GM18873 (cell line): ENCODE data around the gene TRAPPC6A.

Experiments used
- ATAC-seq: cut with Tn5 transposase; IDR thresholded peaks from one replicate; pipeline ENCODE4 v1.9.1; 2021; ENCODE audit warnings: mild to moderate bottlenecking, moderate library complexity, moderate number of reproducible peaks; ENCODE audit not compliant: unreplicated experiment, low FRiP score

The TRAPPC6A gene

GRCh38 chr19:45177817-45178261 lies at the start of gene TRAPPC6A:
Gene TRAPPC6A (minus strand): TSS chr19:45178237. CDS start chr19:45178218, 19 bp downstream.
- no peak for ATAC-seq

- no peak for ATAC-seq
Measured at GRCh38 chr19:45224645-45225044, 46.6 kb upstream of the TRAPPC6A start.

DNA sequence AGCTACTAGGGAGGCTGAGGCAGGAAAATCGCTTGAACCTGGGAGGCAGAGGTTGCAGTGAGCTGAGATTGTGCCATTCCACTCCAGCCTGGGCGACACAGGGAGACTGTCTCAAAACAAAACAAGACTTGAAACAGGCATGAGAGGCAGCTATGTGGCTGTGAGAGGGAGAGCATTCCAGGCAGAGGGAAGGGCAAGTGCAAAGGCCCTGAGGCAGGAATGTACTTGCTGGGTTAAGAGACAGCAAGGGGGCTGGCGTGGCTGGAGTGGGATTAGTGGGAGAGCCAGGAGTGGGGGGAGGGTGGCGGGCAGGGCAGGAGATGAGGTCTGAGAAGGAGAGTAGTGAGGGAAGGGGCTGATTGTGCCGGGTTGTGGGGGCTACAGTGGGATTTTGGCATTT lies 45.8 kb upstream of the TRAPPC6A start:
- ATAC-seq, result no peak

DNA sequence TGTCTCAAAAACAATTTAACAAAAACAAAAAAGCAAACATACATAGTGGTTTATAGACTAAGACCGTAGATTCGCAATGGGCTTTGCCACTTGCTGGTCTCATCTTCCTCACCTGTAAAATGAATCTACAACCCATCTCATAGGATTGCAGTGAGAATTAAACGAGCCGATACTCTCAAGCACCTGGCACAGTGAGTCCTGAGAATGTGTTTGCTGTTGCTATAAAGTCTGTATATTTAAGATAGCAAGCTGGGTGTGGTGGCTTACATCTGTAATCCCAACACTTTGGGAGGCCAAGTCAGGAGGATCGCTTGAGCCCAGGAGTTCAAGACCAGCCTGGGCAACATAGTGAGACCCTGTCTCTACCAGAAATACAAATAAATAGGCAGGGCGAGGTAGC lies 44.7 kb upstream of the TRAPPC6A start:
- ATAC-seq, result no peak

DNA sequence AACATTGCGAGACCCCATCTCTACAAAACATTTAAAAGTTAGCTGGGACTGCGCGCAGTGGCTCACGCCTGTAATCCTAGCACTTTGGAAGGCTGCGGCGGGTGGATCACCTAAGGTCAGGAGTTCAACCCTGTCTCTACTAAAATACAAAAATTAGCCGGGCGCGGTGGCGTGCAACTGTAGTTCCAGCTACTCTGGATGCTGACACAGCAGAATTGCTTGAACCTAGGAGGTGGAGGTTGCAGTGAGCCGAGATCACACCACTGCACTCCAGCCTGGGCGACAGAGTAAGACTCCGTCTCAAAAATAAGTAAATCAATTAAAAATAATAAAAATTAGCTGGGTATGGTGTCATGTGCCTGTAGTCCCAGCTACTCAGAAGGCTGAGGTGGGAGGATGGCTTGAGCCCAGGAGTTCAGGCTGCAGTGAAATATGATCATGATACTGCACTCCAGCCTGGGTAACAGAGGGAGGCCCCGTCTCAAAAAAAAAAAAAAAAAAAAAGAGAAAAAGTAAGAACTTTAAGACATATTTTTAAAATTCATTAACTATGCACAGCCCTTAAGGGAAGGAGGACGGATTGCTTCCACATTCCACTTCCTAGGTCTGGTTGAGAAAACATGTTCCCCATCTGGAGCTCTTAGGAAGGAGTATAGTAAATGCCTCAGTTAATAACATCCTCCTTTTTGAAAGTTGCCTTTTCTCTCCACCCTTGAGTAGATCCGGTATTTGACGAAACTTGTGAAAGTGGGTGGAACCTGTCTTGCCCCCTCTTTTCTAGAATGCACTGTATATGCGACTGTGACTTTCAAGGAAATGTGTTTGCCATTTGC lies 41.1 kb upstream of the TRAPPC6A start:
- ATAC-seq, result no peak

DNA sequence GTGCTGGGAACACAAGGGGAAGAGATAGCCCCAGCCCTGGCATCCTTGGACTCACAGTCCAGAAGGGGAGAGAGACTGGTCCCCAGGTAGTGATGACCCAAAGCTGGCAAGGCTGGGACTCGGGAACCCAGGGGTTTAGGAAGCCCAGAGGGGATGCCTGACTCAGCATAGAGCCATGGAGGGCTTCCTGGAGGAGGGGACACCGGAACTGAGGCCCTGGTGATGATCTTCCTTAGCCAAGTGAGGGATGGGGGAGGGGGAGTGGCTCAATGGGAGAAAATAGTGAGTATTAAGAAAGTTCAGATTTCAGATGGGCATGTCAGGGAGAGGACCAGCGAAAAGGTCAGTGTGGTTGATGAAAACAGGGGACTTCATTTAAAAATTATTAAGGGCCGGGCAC lies 40.4 kb upstream of the TRAPPC6A start:
- no peak for ATAC-seq

- no peak for ATAC-seq
Measured at GRCh38 chr19:45217957-45218334, 39.9 kb upstream of the TRAPPC6A start.

DNA sequence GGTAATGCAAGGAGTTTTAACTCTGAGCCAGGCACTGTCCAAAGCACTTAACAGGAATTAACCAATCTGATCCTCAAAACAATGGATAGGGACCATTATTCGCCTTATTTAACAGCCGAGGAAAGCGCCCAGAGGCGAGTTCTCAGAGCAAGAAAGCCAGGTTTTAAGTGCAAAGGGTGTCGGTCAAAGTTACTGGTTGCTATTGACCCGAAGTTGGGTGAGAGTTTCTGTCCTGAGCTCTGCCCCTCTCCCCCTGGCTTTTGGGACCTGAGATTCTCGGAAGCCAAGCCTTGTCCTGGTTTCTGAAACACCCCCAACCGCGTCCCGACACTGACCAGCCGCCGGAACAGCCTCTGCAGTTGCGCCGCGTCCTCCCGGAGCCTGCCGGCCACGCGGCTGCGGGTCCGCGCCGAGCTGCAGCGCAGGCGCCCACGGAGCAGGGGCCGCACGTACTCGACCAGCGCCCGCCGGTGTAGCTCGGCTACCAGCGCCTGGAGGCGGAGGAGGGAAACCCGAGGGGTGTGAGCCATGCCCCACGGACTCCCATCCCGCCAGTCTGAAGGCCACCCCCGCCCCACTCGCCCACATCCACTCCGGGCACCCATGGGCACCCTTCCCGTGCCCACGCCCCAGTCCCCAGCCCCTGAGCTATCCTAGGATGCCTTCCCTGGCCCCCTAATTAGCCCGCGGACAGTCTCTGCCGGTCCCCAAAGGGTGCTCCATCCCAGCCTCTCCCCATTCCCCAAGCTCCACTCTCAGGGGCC lies 39.3 kb upstream of the TRAPPC6A start:
- no peak for ATAC-seq

GRCh38 chr19:45216667-45217066 lies 38.6 kb upstream of the TRAPPC6A start:
- ATAC-seq, result no peak

DNA sequence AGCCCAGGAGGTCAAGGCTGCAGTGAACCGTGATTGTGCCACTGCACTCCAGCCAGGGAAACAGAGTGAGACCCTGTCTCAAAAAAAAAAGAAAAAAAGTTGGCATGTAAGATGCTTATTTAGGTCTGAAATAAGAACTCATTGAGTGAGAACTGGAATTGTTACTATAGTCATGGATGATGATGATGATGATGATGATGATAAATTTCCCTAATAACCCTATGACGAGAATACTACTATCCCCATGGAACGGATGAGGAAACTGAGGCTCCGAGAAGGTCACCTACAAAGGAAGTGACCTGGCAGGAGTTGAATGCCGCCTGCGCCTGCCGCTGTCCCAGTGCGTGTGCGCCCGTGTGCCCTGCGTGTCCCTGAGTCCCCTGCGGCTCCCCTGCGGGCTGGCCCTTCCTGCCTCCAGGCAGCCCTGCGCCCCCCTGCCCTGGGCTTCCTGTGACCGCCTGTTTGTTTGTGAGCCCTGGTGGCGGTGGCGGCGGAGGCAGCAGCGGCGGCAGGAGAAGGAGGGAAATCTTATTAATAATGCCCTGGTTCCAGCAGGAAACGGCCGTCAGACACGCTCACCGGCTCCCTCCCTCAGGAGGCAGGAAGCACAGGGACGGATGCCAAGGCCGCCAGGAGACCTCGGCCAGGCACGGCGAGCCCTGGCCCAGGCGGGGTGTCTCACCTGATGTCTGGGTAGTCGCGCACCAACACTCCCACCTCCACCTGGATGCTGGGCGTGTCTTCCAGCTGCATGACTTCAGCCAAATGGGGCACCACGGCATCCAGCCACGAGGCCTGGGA lies 37.6 kb upstream of the TRAPPC6A start:
- no peak for ATAC-seq

- no peak for ATAC-seq
Measured at GRCh38 chr19:45213031-45213430, 35.0 kb upstream of the TRAPPC6A start.

DNA sequence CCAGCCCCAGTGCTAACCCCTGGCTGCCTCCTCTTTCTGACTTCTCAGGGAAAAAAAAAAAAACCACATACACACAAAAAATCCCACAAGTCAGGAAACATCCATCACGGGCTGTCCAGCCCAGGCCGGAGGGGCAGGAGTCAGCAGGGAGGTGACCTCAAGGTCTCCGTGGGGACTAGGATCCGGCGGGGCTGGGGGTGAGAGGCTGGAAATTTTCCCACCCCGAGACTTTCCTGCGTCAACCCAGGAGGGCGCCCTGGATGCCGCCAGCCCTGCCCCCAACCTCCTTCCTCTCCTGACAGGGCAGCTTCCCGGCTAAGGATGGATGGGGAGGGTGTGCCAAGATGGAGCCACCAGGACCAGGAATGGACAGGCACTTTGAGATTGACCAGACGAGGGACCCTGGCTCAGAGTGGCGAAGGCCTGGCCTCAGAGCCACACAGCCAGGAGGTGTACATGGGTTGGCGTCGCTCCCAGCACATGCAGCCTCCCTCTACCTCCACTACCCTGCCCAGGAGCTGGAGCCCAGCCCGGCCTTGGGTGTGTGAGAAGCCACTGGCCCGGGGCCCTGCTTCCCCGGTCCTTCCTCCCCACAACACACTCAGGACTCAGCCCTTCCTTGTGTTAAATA lies 33.8 kb upstream of the TRAPPC6A start:
- ATAC-seq, result no peak

GRCh38 chr19:45206328-45206727 lies 28.3 kb upstream of the TRAPPC6A start:
- ATAC-seq, result no peak

GRCh38 chr19:45205810-45206209 lies 27.8 kb upstream of the TRAPPC6A start:
- ATAC-seq, result no peak

DNA sequence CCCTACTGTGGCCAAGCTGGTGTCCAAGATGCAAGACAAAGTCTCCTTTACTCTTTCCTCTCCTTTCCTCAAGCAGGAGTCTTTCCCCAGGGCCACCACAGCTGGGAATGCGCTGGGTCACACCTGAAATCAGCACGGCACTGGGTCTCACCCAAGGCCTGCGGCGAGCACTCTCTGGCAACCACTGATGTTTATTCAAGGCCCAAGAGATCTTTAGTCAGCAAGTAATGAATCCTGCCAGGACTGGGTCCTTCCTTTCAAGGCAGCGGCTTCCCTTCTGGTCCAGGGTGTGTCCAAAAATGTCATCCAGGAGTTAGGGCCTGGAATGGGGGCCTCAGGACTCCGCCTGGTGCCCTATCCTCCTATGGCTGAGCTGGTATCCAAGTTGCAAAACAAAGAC lies 24.6 kb upstream of the TRAPPC6A start:
- ATAC-seq, result no peak

DNA sequence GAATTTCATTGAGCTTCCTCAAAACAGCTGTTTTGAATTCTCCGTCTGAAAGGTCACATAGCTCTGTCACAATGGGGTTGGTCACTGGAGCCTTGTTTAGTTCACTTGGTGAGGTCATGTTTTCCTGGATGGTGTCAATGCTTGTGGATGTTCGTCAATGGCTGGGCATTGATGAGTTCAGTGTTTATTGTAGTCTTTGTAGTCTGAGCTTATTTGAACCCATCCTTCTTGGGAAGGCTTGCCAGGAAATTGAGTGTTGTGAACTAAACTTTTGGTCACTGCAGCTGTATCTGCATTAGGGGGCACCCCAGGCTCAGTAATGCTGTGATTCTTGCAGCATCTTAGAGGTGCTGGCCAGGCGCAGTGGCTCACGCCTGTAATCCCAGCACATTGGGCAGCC lies 22.5 kb upstream of the TRAPPC6A start:
- ATAC-seq, result no peak

GRCh38 chr19:45195764-45196163 lies 17.7 kb upstream of the TRAPPC6A start:
- no peak for ATAC-seq

DNA sequence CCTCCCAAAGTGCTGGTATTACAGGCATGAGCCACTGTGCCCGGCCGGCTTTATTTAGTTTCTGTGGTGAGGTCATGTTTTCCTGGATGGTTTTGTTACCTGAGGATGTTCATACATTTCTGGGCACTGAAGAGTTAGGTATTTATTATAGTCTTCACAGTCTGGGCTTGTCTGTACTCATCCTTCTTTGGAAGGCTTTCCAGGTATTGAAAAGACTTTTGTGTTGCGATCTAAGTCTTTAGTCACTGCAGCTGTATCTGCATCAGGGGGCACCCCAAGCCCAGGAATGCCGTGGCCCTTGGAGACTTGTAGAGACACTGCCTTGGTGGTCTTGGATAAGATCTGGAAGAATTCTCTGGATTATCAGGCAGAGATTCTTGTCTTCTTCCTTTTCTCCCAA lies 13.3 kb upstream of the TRAPPC6A start:
- ATAC-seq, result no peak

DNA sequence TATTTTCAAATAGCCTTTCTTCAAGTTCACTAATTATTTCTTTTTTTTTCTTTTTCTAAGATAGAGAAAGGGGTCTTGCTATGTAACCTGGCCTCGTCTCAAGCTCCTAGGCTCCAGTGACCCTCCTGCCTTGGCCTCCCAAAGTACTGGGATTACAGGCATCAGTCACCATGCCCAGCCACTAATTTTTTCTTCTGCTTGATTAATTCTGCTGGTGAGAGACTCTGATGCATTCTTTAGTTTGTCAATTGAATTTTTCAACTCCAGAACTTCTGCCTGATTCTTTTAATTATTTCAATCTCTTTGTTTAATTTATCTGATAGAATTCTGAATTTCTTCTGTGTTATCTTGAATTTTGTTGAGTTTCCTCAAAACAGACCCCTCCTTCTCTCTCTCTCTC lies 11.9 kb upstream of the TRAPPC6A start:
- ATAC-seq, result no peak

- ATAC-seq, result no peak
Measured at GRCh38 chr19:45187421-45188100, 9.5 kb upstream of the TRAPPC6A start.
